ENCODE results near the gene SPTLC2. TPM values are rescaled to one million over a fixed set of nuclear protein-coding genes. Genes with fewer than 3 reads are reported as not detected.

The SPTLC2 gene, protein sequence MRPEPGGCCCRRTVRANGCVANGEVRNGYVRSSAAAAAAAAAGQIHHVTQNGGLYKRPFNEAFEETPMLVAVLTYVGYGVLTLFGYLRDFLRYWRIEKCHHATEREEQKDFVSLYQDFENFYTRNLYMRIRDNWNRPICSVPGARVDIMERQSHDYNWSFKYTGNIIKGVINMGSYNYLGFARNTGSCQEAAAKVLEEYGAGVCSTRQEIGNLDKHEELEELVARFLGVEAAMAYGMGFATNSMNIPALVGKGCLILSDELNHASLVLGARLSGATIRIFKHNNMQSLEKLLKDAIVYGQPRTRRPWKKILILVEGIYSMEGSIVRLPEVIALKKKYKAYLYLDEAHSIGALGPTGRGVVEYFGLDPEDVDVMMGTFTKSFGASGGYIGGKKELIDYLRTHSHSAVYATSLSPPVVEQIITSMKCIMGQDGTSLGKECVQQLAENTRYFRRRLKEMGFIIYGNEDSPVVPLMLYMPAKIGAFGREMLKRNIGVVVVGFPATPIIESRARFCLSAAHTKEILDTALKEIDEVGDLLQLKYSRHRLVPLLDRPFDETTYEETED
- 27.7 to 39.8 TPM (median 34.9 TPM) in 5 replicates for total RNA-seq (2022; extraction: Qiagen RNA extraction)

DNA sequence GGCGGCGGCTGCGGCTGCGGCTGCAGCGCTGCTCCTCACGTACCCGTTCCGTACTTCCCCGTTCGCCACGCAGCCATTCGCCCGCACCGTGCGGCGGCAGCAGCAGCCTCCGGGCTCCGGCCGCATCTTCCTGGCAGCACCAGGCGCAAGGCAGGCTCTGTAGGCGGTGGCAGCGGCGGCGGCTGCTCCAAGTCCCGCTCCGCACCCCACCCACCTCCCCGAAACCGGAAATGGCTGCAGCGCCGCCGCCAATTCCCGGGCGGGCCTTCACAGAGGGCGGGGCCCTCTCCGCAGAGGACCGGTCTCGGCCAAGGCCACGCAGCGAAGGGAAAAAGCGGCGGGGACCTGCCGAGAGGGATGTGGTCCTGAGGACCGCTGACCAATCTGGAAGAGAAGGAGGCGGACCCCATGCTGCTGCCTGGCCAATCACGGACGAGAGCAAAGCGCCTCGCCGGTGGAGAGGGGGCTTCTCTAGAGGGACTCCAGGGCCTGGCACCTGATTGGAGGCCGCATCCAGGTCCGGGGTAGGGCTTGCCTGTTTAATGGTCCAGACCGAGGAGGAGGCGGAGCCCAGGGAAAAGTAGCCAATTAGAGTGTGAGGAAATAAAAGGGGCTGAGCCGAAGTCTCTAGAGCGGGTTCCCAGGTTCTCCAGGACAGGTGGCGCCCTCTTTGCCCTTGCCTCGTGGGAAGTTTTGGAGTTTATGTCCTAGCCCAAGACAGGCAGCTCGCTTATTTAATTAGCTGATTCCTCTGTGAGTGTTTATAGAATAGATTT lies at the start of gene SPTLC2:
Gene SPTLC2, minus strand, starts transcription at position 184 of the 776 bp plus-strand sequence. Its CDS starts 58 bp downstream, at position 126.

DNA sequence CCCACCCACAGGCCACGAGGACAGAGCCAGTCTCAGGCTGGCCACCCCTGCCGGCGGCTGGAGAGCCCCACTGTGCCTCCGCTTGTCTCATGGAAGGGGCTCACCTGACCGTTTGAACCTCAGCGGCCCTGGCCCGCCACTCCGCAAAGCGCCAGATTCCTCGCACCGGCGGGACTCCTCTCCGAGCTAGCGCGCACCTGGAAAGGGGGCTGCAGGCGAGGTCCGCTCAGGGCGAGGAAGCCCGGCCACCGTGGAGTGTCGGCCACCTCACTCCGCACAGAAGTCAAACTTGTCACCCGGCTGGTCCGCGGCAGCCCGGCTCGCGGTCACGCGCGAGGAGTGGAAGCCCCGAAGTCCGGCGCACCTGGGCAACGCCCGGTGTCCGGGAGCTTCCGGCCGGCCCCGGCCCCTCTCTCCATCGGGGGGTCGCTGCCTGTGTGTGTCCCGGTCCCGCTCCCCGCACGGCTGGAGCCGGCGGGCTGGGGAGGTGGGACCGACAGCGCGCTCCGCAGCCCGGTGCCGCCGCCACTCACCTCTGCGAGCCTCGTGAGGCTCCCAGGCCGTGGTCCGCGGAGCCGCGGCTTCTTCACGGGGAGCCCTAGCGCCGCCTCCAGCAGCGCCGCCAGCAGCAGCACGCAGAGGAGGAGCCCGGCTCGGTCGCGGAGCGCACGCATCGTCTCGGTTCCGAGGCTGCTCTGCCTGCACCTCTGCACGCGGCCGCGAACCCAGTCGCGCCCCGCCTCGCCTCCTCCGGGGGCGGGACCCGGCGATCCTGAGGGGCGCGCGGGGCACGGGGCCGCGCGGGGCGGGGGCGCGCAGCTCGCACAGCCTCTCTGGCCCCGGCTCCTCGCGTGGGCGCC lies 118.1 kb downstream of the SPTLC2 start, which contains the start of gene ISM2:
Gene ISM2, minus strand, starts transcription at position 697 of the 860 bp plus-strand sequence. Its CDS starts 23 bp downstream, at position 674.

DNA sequence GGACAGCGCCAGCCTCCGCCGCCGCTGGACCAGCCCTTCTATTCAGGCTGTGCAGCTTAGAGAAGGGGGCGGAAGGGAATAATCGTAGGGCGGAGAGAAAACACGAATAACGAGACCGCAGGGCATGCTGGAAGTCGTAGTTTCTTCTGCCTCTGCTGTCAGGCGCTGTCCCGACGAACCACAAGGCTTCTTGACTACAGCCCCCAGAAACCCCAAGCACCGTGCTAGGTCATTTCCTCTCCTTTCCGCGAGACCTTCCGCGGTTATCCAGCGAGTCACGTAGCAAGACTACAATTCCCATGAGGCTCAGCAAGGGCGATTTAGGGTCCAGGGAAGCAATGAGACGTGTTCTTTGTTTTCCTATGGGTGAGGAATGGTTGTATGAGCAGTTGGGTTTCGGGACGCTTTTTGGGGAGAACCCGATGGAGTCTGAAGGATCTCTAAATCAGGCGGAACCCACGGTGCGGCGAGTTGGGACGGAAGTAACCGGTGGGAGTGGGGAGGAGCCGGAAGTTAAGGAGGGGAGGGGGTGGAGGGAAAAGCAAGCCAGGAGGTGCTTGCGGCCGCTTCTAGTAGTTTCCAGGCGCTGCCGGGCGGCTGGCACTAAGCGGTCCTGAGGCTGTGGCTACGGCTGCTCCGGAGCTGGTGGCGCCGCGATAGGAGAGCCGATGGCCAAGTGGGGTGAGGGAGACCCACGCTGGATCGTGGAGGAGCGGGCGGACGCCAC lies 158.8 kb downstream of the SPTLC2 start, which contains the start of the genes AHSA1 and VIPAS39:
Gene AHSA1, plus strand, starts transcription at position 572 of the 727 bp plus-strand sequence. Its CDS starts 97 bp downstream, at position 669.
Gene VIPAS39, minus strand, starts transcription at position 80 of the 727 bp plus-strand sequence. CDS start 3,499 bp downstream, outside the sequence.

Other genes starting within 250 kb of the SPTLC2 start
- gene TMED8, start 239.5 kb downstream of the SPTLC2 start, total RNA-seq (2022; extraction: Qiagen RNA extraction), result 4.4 to 7.0 TPM (median 6.0 TPM) in 5 replicates
- gene SAMD15, start 239.3 kb downstream of the SPTLC2 start, total RNA-seq (2022; extraction: Qiagen RNA extraction), result 1.4 to 3.1 TPM (median 1.5 TPM) in 5 replicates
- 0.05 to 0.08 TPM (median 0.05 TPM) in 4 of 5 replicates, not detected in the other for gene NOXRED1, start 193.1 kb downstream of the SPTLC2 start, total RNA-seq (2022; extraction: Qiagen RNA extraction)
- gene VIPAS39, start 159.0 kb downstream of the SPTLC2 start, total RNA-seq (2022; extraction: Qiagen RNA extraction), result 12.2 to 14.7 TPM (median 13.5 TPM) in 5 replicates
- 207 to 243 TPM (median 225 TPM) in 5 replicates for gene AHSA1, start 158.5 kb downstream of the SPTLC2 start, total RNA-seq (2022; extraction: Qiagen RNA extraction)
- gene ISM2, start 117.8 kb downstream of the SPTLC2 start, total RNA-seq (2022; extraction: Qiagen RNA extraction), result 0.29 to 0.44 TPM (median 0.43 TPM) in 5 replicates
- 14.2 to 16.3 TPM (median 15.9 TPM) in 5 replicates for gene ALKBH1, start 91.4 kb upstream of the SPTLC2 start, total RNA-seq (2022; extraction: Qiagen RNA extraction)
- 389 to 426 TPM (median 403 TPM) in 5 replicates for gene SLIRP, start 91.5 kb upstream of the SPTLC2 start, total RNA-seq (2022; extraction: Qiagen RNA extraction)
- gene SNW1, start 144.5 kb upstream of the SPTLC2 start, total RNA-seq (2022; extraction: Qiagen RNA extraction), result 62.5 to 89.9 TPM (median 71.2 TPM) in 5 replicates
- gene ADCK1, start 183.5 kb upstream of the SPTLC2 start, total RNA-seq (2022; extraction: Qiagen RNA extraction), result 5.0 to 6.5 TPM (median 5.9 TPM) in 5 replicates

Measured in A549 treated with AZD2906 at 1 μM for 4 hours (cell line).